HG03064 (cell line): ENCODE measurements around the gene PRX.
"Not testable (repeated sequence)": the region's sequence is repeated elsewhere in the genome, so short reads cannot be mapped to it uniquely, and the experiment has no call there.

ENCODE experiments used
- ATAC-seq: cut with Tn5 transposase; IDR thresholded peaks from one replicate; pipeline ENCODE4 v1.9.1; 2021; ENCODE audit warnings: low read depth; ENCODE audit not compliant: unreplicated experiment

PRX gene

GRCh38 chr19:40442328-40443130 lies 29.4 kb upstream of the PRX start:
- no peak for ATAC-seq

- ATAC-seq: no peak
These were observed 28.6 kb upstream of the PRX start for GRCh38 chr19:40441719-40442253.

- ATAC-seq: no peak
These were observed 25.1 kb upstream of the PRX start for GRCh38 chr19:40438284-40438683.

GRCh38 chr19:40433391-40434216 lies 20.4 kb upstream of the PRX start:
- ATAC-seq: no peak

- ATAC-seq: not testable (repeated sequence)
These were observed 19.6 kb upstream of the PRX start for GRCh38 chr19:40432760-40433159.

GRCh38 chr19:40431698-40432097 lies 18.5 kb upstream of the PRX start:
- ATAC-seq: no peak

- ATAC-seq: not testable (repeated sequence)
These were observed 17.1 kb upstream of the PRX start for GRCh38 chr19:40430242-40430641.

GRCh38 chr19:40428197-40428596 lies 15.0 kb upstream of the PRX start:
- ATAC-seq: not testable (repeated sequence)

GRCh38 chr19:40425450-40426287 lies 12.5 kb upstream of the PRX start, which contains the start of gene SERTAD1:
Gene SERTAD1, minus strand, starts transcription at chr19:40425992. Its CDS starts 2,446 bp downstream, at chr19:40423546.
- ATAC-seq: peak; percentile 78

- no peak for ATAC-seq
These were observed 11.7 kb upstream of the PRX start for GRCh38 chr19:40424637-40425449.

- no peak for ATAC-seq
These were observed 10.8 kb upstream of the PRX start for GRCh38 chr19:40423938-40424337.

GRCh38 chr19:40422748-40423566 lies 9.8 kb upstream of the PRX start:
- ATAC-seq: no peak

- ATAC-seq: no peak
These were observed 9.0 kb upstream of the PRX start for GRCh38 chr19:40421993-40422747.

- ATAC-seq: peak; percentile 31
These were observed 7.9 kb upstream of the PRX start for GRCh38 chr19:40420766-40421765.

GRCh38 chr19:40420451-40420765 lies 7.2 kb upstream of the PRX start:
- ATAC-seq: no peak

- no peak for ATAC-seq
These were observed 6.6 kb upstream of the PRX start for GRCh38 chr19:40419780-40420179.

- ATAC-seq: no peak
These were observed 6.0 kb upstream of the PRX start for GRCh38 chr19:40419066-40419612.
